UCSD-AML1 (cell line): ENCODE measurements around the gene EME1.

ENCODE experiments used
- DNase-seq: peaks from one replicate; lab custom pipeline; 2025; ENCODE audit not compliant: unreplicated experiment; lab: John Stamatoyannopoulos, UW

EME1 gene

DNA sequence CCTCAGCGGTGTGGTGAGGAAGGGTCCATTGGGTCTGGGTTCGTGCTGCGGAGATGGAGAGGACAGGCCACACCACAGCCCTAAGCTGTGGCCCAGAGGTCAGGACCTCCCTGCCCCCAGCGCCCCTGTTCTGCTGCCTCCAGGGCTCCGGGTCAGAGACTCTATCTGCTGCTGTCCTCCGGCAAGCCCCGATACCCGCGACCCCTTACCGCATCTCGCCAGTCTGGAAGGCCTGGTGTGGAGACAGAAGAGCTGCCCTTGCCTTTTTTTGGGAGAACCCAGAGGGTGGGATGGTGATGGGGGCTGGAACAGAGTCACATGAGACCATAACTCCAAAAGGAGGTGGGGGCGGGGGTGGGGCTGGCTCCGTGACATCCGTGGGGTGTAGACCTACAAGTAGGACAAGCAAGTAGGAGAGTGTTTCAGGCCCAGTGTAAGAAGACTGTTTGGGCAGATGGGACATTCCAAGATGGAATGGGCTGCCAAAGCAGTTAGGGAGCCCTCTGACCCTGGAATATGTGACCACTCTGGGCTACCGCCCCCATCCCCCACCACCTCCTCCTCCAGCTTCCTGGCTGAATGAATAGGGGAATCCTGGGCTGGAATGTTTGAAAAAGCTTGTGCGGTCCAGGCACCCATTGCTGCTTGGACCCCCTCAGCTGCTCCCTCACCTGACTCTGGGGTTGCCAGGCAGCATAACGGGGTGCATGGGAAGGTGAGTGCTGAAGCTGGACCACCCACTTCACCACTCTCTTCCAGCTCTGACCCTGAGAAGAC is 25.7 kb upstream of the EME1 start:
- no peak for DNase-seq

DNA sequence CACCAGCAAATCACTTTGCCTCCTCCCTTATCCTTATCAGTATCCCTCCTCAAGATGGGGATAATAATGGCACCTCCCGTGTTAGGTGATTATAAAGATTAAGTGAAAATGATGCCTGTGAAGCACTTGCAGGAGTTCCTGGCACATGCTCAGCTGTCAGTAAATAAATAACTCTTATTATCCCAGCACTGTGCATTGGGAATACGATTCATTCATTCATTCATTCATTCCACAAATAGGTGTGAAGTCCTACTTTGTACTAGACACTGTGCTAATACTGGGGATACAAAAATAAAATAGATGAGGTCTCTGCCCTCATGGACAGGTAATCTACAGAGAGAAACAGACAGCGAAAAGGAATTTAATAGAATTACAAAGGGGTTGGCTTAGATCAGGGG is 25.1 kb upstream of the EME1 start:
- no peak for DNase-seq

DNA sequence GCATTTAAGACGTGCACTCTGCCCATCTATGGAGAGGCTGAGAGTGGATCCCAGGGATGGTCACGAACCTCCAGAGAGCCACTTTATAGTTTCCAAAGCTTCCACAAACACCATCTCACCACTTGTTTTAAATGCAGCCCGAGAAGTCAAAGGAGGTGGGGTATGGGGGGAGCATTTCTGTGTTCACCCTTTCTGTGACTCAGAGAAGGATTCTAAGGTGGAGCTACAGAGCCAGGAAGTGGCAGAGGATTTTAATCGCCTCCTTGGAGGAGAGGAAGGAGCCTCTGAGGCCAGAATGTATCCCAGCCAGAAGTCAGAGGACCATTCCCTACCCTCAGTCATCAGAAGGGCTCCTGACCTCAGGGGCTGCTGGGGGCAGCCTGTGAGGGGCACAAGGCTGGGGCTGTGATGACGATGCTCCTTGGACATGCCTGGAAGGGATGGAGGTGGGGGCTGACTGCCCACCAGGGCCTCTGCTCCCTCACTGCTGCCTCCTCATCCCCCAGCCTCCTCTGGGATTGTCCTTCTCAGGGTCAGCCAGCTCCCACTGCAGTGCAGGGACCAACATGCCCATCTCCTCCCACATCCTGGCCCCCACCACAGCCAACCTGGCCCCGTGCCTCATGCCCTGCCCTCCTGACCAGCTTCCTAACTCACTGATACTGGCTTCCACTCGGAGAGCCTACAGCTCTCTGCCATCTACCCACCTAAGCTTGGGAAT is 24.3 kb upstream of the EME1 start:
- no peak for DNase-seq

DNA sequence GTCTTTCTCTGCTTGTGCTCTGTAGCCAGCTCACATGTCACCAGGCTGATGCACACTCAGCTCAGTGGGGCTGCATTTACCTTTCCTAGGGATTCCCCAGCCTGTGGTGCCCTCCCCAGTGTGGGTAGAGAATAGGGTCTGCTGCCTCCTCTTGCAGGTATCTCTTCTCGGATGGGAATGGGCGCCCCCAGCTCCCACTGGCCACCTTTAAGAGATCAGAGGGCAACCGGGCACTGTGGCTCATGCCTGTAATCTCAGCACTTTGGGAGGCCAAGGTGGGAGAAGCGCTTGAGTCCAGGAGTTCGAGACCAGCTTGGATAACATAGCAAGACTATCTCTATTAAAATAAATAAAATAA is 23.8 kb upstream of the EME1 start:
- DNase-seq: no peak

DNA sequence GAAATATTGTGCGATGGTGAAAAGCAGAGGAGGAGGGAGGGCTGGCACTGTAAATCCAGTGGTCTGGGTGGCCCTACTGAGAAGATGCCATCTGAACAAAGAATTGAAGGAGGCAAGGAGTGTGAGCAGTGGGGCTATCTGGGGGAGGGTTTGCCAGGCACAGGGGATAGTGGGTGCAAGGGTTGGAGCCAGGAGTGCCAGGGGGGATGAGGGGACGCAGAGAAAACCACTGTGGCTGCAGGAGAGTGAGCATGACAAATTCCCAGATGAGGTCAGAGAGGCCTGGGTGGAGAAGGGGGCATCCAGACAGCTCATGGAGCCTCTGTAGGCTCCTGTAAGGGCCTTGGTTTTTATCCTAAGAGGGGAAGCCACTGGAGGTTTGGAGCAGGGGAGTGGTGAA is 22.3 kb upstream of the EME1 start:
- no peak for DNase-seq

DNA sequence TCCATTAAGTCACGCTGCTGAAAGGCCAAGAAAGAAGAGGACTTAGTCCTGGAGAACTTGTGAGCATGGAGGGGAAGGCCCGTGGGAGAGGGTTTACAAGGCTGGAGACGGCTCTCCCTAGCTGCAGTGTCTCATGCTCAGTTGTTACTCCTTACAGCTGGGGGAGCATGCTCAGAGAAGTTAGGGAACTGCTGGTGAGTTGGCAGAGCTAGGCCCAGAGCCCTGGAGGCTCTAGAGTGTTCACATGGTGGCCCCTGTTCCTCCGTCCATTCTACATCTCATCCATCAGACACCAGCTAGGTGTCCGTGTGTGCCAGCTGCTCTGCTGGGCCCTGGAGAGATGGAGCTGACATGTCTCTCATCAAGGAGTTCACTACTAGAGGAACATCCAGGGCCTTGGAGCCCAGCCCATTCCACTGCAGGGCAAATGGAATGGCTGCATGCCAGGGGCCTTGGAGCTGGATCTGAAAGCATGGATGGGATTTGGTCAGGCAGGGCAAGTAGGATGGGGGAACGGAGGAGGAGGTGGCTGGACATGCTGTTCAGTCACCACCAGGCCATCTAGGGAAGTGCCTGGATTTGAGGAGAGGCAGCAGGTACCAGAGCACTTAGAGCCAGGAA is 20.8 kb upstream of the EME1 start:
- no peak for DNase-seq

DNA sequence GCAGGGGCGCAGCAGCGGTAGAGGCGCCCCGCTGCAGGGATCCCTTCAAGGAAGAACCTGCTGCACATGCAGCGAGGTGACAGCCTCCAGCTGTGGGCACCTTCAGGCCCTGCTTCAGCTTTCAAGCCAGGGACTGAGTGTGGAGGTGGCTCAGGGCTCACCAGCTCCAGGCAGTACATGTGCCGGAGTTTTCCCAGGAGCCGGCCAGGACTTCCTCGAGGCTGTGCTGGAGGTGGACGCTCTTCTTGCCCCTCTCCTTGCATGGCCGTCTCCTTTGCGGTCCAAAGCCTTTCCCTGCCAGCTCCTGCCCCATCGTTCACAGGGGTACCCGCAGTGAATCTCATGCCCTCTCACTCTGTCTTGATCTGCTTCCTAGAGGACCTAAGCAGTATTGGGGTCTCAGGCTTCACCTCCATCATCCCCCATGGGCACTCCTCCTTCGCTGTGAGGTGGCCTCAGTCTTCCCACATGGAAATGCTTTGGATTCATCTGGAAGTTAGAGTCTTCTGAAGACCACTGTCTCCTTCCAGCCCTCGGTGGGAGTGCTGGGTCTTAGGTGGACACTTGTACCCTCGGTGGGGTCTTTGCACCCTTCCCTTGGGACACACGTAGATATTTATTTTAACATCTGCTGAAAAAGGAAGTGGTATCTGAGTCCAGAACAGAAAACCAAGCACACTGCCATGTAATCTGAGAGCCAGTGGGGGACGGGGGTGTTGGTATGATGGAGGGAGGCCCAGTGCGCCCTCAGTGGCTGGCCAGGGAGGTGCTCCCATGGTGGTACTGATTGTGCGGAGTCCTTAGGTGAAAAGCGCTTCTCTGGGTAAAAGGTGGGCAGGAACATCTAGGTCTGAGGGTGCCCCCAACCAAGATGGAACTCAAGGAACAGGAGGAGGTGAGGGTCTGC is 20.1 kb upstream of the EME1 start:
- no peak for DNase-seq

DNA sequence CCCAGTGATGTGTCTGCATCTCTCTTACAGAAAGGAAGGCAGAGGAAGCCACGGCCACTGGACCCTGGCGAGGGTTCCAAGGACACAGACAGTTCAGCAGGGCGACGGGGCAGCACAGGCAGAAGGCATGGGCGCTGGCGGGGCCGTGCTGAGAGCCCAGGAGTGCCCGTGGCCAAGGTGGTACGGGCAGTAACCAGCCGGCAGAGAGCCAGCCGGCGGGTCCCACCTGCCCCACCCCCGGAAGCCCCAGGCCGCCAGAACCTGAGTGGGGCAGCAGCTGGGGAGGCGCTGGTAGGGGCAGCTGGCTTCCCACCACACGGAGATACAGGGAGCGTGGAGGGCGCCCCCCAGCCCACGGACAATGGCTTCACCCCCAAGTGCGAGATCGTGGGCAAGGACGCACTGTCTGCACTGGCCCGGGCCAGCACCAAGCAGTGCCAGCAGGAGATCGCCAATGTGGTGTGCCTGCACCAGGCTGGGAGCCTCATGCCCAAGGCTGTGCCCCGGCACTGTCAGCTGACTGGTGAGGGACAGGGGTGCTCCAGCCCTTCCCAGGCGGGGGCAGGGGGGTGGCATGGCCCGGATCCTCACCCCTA is 19.3 kb upstream of the EME1 start:
- DNase-seq: no peak

DNA sequence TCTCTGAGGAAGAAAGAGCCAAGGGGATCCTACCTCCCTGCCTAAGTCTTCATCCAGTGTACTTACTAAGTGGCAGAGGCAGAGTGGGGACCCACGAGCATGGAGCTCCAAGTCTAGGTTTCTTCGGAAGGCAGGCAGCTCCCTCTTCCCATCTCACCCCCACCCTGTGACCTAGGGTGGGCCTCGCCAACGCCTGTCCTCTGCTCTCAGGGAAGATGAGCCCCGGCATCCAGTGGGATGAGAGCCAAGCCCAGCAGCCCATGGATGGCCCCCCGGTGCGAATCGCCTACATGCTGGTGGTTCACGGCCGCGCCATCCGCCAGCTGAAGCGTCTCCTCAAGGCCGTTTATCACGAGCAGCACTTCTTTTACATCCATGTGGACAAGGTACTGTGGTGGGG is 18.8 kb upstream of the EME1 start:
- DNase-seq: no peak

DNA sequence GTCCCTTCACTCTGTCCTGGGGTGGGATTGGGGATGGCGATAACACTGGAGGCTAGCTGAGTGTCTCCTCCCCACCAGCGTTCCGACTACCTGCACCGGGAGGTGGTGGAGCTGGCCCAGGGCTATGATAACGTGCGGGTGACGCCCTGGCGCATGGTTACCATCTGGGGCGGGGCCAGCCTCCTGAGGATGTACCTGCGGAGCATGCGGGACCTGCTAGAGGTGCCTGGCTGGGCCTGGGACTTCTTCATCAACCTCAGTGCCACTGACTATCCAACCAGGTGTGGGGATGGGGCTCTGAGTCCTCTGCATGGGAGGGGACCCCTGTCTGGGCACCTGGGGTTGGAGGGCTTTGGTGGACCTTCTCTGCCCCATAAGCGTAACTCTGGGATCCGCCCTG is 18.3 kb upstream of the EME1 start:
- no peak for DNase-seq

DNA sequence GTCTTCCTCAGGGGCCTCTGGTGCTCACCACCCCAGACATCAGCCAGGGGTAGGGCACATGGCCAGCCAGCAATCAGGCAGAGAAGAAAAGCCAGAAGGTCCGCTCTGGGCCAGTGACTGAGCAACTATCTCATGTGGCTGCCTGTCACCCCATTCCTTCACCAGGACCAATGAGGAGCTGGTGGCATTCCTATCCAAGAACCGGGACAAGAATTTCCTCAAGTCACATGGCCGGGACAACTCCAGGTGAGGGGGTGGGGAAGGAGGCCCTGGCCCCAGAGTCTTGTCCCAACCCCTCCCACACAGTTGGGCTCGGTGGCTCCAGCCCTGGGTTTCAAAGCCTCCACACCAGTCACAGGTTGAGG is 17.7 kb upstream of the EME1 start:
- DNase-seq: no peak

DNA sequence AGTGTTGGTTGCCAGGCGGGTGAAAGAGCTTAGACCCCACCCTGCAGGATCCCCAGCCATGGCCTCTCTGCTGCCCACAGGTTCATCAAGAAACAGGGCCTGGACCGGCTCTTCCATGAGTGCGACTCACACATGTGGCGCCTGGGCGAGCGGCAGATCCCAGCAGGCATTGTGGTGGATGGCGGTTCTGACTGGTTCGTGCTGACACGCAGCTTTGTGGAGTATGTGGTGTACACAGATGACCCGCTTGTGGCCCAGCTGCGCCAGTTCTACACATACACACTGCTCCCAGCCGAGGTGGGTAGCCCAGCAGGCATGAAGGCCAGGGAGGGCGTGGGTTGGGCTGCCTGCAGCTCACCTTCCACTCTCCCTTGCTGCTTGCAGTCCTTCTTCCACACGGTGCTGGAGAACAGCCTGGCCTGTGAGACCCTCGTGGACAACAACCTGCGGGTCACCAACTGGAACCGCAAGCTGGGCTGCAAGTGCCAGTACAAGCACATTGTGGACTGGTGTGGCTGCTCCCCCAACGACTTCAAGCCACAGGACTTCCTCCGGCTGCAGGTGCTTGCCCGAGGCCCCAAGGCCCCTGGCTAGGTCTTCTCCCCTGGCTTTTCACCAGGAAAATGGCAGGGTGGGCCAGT is 17.2 kb upstream of the EME1 start:
- no peak for DNase-seq

DNA sequence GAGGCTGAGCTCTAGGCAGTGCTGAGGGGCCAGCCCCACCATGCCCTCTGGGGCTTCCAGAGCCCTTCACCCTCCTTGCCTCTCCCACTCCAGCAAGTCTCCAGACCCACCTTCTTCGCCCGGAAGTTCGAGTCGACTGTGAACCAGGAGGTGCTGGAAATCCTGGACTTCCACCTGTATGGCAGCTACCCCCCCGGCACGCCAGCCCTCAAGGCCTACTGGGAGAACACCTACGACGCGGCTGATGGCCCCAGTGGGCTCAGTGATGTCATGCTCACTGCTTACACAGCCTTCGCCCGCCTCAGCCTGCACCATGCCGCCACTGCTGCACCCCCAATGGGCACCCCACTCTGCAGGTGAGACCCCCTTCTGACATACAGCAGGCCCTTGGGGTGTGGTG is 16.6 kb upstream of the EME1 start:
- DNase-seq: no peak

DNA sequence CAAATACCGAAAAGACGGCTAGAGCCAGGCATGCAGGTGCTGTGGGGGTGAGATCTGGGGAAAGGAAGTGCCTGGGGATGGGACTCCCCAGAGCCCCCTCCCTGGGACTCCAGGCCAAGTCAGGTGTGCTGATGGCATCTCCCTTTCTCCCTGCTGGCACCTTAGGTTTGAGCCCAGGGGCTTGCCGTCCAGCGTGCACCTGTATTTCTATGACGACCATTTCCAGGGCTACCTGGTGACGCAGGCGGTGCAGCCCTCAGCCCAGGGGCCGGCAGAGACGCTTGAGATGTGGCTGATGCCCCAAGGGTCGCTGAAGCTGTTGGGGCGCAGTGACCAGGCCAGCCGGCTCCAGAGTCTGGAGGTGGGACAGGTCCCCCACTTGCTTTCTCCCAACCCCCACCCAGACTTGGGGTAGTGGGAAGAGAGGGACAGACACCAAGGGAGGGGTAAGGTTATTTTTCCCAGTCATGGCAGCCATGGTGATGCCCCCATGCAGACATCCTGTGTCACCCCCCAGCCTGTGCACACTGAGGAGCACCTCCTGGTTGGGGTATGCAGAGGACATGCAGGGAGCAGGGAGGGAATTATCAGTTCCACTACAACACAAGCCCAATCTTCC is 16.0 kb upstream of the EME1 start:
- no peak for DNase-seq

DNA sequence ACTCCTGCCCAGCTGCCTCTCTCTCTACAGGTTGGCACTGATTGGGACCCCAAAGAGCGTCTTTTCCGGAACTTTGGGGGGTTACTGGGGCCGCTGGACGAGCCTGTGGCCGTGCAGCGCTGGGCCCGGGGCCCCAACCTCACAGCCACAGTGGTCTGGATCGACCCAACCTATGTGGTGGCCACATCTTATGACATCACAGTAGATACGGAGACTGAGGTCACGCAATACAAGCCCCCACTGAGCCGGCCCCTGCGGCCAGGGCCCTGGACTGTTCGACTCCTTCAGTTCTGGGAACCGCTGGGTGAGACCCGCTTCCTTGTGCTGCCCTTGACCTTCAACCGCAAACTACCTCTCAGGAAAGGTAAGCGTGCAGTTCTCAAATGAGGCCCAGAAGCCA is 14.9 kb upstream of the EME1 start:
- no peak for DNase-seq

DNA sequence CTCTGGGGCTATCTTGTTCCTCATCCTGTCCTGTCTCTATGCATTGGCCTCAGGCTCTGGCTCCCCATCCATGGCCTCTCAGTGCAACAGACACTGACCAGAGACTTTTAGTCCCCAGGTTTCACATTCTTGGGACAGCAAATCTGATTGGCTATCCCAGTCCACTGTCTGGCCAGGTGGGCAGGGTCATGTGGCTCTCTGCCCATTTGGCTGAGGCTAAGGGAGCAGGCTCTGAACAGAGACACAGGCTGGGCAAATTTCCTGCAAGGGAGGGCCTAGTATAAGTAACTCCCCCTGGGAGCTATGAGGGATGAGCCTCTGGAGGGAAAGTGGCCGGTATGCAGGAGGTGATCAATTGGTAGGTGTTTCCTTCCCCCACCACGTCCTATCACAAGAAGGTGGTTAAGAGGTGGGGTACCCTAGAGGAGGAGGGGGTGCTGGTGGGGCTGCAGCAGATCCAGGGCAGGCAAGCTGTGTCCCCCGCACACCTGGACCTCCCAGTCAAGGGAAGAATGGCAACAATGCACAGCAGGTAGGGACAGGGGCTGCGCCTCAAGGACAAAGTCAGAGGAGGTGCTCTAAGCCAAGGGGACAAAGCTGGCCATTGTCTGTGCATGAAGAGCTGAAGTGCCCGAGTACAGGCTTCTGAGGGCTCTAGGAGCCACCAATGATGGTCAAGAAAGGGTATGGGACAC is 13.9 kb upstream of the EME1 start:
- no peak for DNase-seq

DNA sequence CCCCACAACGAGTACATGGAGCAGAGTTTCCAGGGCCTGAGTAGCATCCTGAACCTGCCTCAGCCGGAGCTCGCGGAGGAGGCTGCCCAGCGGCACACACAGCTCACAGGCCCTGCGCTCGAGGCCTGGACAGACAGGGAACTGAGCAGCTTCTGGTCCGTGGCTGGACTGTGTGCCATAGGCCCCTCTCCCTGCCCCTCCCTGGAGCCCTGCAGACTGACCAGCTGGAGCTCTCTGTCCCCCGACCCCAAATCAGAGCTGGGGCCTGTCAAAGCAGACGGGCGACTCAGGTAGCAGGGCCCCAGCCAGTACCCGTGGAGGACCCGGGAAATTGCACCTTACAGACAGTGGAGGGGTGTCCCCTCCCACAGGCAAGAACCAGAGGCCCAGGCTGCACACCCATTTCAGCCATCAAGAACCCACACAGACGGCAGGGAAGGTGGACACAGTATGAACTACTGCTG is 13.0 kb upstream of the EME1 start:
- no peak for DNase-seq

DNA sequence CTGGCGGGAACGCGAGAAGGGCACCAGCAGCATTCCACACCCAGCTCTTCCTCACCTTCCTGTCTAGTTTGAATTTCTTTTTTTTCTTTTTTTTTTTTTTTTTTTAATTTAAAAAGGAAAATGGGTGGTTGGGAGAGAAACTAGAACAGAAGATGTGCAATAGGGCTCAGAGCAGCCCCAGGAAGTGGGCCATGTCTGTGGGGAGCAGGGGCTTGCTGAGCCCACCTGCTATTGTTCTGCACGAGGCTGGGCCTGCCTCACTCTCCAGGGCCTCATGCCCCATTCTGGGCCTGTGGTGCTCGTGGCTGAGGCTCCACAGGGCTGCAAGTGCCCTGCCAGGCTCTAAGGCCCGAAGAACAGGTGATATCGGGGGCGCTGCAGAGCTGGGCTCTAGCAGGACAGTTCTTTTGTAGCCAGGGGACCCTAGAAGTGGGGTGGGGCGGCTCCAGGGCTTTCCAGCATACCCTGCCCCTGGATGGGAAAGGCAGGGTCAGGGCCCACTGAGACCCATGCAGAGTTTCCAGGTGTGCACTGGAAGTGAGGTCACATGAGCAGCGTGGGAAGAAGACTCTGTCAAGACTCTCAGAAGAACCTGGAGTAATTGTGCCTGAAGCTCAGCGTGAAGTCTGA is 12.4 kb upstream of the EME1 start:
- no peak for DNase-seq
